ENCODE results near the gene SLC5A11.

The SLC5A11 gene

DNA sequence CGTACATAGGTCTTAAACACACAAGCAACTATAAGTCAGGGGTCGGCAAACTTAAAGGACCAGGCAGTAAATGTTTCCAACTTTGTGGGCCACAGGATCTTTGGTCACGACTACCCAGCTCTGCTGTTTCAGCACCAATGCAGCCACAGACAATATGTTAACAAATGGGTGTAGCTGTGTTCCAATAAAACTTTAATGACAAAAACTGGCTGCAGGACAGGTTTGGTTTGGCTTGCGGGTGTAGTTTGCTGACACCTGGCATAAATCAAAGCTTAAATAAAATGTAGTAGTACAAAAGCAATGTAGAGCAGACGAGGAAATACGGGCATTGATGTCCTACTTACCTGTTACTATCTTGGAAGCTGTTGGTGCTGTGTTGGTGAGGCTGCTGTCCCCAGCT, 84.7 kb downstream of the SLC5A11 start:
- Histone ChIP-seq H3K9ac (no peak overlapping the region), H3K79me2 (ENCODE audit: insufficient read depth, low read depth) (no peaks in the 10 kb centered on the region), H3K4me1 (ENCODE audit: low read depth, poor library complexity, severe bottlenecking) (no peaks in the 10 kb centered on the region), H4K20me1 (ENCODE audit: insufficient read depth) (no peaks in the 10 kb centered on the region), H3K27me3 (ENCODE audit: insufficient read depth, low read depth) (no peaks in the 10 kb centered on the region), H3K4me3 (IDR thresholded peaks at IDR 0.05; ENCODE audit: insufficient read depth, low read depth, low read length) (no peak overlapping the region), H2AFZ (ENCODE audit: low read depth) (no peak overlapping the region), H3K4me2 (no peak overlapping the region), H3K36me3 (ENCODE audit: insufficient read depth) (no peaks in the 10 kb centered on the region), H3K27ac (no peak overlapping the region)
- TF ChIP-seq, protein P1, sequence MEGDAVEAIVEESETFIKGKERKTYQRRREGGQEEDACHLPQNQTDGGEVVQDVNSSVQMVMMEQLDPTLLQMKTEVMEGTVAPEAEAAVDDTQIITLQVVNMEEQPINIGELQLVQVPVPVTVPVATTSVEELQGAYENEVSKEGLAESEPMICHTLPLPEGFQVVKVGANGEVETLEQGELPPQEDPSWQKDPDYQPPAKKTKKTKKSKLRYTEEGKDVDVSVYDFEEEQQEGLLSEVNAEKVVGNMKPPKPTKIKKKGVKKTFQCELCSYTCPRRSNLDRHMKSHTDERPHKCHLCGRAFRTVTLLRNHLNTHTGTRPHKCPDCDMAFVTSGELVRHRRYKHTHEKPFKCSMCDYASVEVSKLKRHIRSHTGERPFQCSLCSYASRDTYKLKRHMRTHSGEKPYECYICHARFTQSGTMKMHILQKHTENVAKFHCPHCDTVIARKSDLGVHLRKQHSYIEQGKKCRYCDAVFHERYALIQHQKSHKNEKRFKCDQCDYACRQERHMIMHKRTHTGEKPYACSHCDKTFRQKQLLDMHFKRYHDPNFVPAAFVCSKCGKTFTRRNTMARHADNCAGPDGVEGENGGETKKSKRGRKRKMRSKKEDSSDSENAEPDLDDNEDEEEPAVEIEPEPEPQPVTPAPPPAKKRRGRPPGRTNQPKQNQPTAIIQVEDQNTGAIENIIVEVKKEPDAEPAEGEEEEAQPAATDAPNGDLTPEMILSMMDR (conservative IDR thresholded peaks at IDR 0.05; ENCODE audit: low read depth, low read length), result no peak

DNA sequence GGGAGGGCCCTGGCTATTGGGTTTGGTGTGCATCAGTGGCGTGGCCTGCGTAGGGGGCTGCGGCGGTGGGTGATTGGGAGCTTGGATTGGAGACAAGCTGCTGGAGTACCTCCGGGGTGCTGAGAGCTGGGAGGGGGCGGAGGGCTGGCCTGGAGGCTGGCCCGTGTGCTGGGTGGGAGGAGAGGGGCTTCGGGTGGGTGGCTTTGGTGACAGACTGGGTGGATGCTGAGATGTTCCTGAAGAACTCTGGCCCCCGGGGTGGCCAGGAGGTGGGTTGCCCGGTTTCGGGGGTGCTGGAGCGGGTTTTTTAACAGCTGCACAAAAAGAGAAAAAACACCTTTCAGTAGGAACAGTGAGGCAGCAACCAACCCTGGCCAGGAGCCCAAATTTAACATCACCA, 85.3 kb downstream of the SLC5A11 start:
- Histone ChIP-seq H3K4me2 (no peak overlapping the region), H3K36me3 (ENCODE audit: insufficient read depth) (no peaks in the 10 kb centered on the region), H3K27ac (no peak overlapping the region), H3K4me3 (IDR thresholded peaks at IDR 0.05; ENCODE audit: insufficient read depth, low read depth, low read length) (no peak overlapping the region), H3K27me3 (ENCODE audit: insufficient read depth, low read depth) (no peaks in the 10 kb centered on the region), H4K20me1 (ENCODE audit: insufficient read depth) (no peaks in the 10 kb centered on the region), H3K9ac (no peak overlapping the region), H2AFZ (ENCODE audit: low read depth) (no peak overlapping the region), H3K4me1 (ENCODE audit: low read depth, poor library complexity, severe bottlenecking) (no peaks in the 10 kb centered on the region), H3K79me2 (ENCODE audit: insufficient read depth, low read depth) (no peaks in the 10 kb centered on the region)
- TF ChIP-seq, protein P1 (conservative IDR thresholded peaks at IDR 0.05; ENCODE audit: low read depth, low read length), result no peak

GRCh38 chr16:24935336-24935735, 89.6 kb downstream of the SLC5A11 start:
- Histone ChIP-seq H3K36me3 (ENCODE audit: insufficient read depth) (no peaks in the 10 kb centered on the region), H2AFZ (ENCODE audit: low read depth) (no peak overlapping the region), H3K9ac (no peak overlapping the region), H3K27ac (no peak overlapping the region), H3K79me2 (ENCODE audit: insufficient read depth, low read depth) (no peaks in the 10 kb centered on the region), H3K27me3 (ENCODE audit: insufficient read depth, low read depth) (no peaks in the 10 kb centered on the region), H4K20me1 (ENCODE audit: insufficient read depth) (no peaks in the 10 kb centered on the region), H3K4me3 (IDR thresholded peaks at IDR 0.05; ENCODE audit: insufficient read depth, low read depth, low read length) (no peak overlapping the region), H3K4me2 (no peak overlapping the region), H3K4me1 (ENCODE audit: low read depth, poor library complexity, severe bottlenecking) (no peaks in the 10 kb centered on the region)
- TF ChIP-seq, protein P1 (conservative IDR thresholded peaks at IDR 0.05; ENCODE audit: low read depth, low read length), result no peak

- H3K27ac ChIP-seq, result no peak overlapping the region
- TF ChIP-seq, protein P1 (conservative IDR thresholded peaks at IDR 0.05; ENCODE audit: low read depth, low read length), result no peak
- no peak overlapping the region for H3K4me2 ChIP-seq
- no peaks in the 10 kb centered on the region for H3K27me3 ChIP-seq (ENCODE audit: insufficient read depth, low read depth)
- H3K79me2 ChIP-seq (ENCODE audit: insufficient read depth, low read depth), result no peaks in the 10 kb centered on the region
- no peak overlapping the region for H2AFZ ChIP-seq (ENCODE audit: low read depth)
- no peaks in the 10 kb centered on the region for H3K4me1 ChIP-seq (ENCODE audit: low read depth, poor library complexity, severe bottlenecking)
- H3K4me3 ChIP-seq (IDR thresholded peaks at IDR 0.05; ENCODE audit: insufficient read depth, low read depth, low read length), result no peak overlapping the region
- no peaks in the 10 kb centered on the region for H4K20me1 ChIP-seq (ENCODE audit: insufficient read depth)
- no peaks in the 10 kb centered on the region for H3K36me3 ChIP-seq (ENCODE audit: insufficient read depth)
- no peak overlapping the region for H3K9ac ChIP-seq
Observed at GRCh38 chr16:24936151-24936550, 90.4 kb downstream of the SLC5A11 start.
